GM12872 (cell line): Measurements from ENCODE around the gene ST3GAL3.

Source experiments
- CTCF ChIP-seq: IDR thresholded peaks from 3 replicates; pipeline ENCODE4 v1.5.1; 2011; ENCODE audit warnings: low read depth, mild to moderate bottlenecking, low read length, moderate library complexity; ENCODE audit not compliant: insufficient read depth

ST3GAL3 gene

GRCh38 chr1:43952731-43953346 lies 245.5 kb downstream of the ST3GAL3 start:
- TF ChIP-seq CTCF: no peak

GRCh38 chr1:43953361-43953760 lies 246.0 kb downstream of the ST3GAL3 start:
- no peak for TF ChIP-seq CTCF

GRCh38 chr1:43954036-43954435 lies 246.7 kb downstream of the ST3GAL3 start:
- no peak for TF ChIP-seq CTCF

- no peak for TF ChIP-seq CTCF
Observed at GRCh38 chr1:43956234-43956633, 248.9 kb downstream of the ST3GAL3 start.

- no peak for TF ChIP-seq CTCF
Observed at GRCh38 chr1:43957407-43958040, 250.2 kb downstream of the ST3GAL3 start.

- no peak for TF ChIP-seq CTCF
Observed at GRCh38 chr1:43958351-43959255, 251.3 kb downstream of the ST3GAL3 start.

- no peak for TF ChIP-seq CTCF
Observed at GRCh38 chr1:43960798-43961197, 253.5 kb downstream of the ST3GAL3 start.
